GM21360 (cell line): ENCODE data around the gene KLHL29.

Source experiments
- ATAC-seq: cut with Tn5 transposase; IDR thresholded peaks from one replicate; pipeline ENCODE4 v1.9.1; 2021; ENCODE audit warnings: mild to moderate bottlenecking, moderate library complexity; ENCODE audit not compliant: unreplicated experiment

The KLHL29 gene

DNA sequence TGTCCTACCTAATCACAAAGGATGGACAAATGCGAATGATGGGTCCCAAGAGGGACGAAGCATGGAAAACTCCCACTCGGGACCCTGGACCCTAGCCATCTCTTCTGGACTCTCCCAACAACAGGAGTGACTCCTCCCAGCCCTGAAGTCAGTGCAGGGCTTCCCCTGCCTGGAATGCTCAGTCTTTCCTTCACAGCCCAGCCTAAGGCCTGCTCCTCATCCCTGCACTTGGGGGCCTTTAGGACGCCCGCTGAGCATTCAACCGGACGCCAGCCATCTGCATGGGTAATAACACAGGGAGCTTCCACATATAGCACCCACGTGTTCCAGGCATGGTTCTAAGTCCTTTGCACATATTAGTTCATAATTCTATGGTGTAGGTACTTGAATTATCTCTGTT is 237.5 kb downstream of the KLHL29 start:
- no peak for ATAC-seq

DNA sequence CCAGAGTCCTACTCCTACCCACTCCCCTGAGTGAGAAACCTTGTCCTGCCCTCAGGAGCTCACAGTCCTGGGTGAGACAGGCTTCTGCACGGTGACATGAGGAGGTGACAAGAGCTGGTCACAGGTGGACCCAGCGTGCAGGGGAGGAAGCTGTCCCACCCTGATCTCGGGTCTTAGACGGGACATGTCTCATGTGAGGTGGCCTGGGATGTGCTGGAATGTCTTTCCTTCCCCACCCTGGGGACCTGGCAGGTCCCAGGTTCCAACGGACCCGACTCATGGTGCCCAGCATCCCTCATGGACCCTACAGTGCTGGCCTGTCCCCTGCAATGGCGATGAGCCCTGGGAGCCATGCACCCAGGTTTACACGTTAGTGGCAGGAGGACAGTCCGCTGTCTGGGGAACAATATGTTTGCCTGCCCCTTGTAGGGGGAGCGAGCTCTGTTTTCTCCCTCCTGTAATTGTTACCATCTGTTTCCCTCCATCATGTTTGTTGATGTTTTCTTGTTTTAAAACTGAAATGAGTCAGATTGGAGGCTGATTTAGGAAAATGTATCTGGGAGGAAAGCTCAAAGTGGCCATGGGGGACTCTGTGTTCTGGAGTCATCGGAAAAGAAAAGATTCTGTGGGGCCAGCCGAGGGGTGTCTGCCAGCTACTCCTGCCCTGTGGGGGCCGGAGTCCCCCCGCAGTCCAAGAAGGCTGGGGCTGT is 238.1 kb downstream of the KLHL29 start:
- ATAC-seq: no peak

DNA sequence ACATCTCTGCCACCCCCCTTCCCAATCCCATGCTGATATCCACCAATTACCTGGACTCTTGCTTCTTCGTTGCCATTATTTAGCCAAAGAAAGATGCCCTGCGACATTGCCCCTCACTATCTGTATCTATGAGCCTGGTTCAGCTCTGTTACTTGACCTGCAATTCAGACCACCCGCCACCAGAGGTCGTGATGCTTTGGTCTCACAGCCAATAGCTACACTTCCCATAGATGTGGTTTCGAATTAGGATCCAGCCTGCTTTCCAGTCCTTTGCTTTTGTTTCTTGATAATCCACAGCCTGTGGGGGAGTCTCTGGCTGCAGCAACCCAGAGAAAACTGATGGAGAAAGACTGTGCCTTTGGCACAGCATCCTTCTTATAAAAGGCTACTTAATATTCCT is 239.4 kb downstream of the KLHL29 start:
- ATAC-seq: no peak

DNA sequence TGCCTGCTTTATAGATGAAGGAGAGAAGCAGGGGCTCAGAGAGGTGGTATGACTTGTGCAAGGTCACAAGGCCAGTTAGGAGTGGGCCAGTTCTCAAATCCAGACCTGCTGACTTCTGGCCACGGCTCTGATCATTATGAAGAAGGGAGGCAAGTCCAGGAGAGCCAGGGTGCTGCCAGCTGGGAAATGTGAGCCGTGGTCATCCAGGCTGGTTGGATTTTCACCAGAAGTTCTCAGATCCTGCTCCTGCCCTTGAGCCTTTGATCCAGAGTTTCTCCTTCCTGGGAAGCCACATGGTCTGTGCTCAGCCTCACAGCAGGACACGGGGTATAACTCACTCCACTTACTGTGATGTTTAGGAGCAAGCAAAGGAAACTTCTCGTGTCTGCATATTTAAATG is 239.9 kb downstream of the KLHL29 start:
- ATAC-seq: no peak

DNA sequence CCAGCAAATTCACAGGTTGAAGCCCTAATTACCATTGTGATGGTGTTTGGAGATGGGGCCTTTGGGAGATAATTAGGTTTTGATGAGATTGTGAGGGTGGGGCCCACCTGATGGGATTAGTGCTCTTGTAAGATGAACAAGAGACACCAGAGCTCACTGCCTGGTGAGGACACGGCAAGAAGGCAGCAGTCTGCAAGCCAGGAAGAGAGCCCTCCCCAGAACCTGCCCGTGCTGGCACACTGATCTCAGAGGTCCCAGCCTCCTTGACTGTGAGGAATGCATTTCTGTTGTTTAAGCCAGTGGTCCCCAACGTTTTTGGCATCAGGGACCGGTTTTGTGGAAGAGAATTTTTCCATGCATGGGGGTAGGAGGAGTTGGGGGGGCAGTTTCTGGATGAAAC is 240.7 kb downstream of the KLHL29 start:
- ATAC-seq: no peak

DNA sequence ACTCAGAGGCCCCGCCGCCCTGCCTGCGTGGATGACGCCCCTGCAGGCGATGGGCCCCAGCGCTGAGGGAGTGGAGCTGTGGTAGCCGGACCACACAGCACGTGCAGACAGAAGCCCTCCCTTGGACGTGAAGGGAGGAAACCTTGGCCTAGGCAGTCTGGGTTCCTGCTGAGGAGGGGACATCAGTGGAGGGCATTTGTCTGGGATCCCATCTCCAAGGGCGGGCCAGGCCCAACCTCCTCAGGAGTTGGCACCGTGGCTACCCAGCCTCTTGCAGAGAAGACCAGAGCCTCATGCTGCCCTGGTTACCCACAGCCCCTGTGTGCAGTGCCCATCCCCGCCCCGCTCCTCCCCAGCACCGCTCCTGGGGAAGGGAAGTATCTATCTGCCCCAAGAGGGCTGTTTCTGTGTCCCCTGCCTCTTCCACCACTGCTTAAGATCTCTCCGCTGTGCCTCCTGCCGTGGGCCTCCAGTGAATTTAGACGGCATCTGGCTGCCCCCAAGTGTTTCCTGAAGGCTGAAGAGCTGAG is 241.8 kb downstream of the KLHL29 start:
- ATAC-seq: no peak

DNA sequence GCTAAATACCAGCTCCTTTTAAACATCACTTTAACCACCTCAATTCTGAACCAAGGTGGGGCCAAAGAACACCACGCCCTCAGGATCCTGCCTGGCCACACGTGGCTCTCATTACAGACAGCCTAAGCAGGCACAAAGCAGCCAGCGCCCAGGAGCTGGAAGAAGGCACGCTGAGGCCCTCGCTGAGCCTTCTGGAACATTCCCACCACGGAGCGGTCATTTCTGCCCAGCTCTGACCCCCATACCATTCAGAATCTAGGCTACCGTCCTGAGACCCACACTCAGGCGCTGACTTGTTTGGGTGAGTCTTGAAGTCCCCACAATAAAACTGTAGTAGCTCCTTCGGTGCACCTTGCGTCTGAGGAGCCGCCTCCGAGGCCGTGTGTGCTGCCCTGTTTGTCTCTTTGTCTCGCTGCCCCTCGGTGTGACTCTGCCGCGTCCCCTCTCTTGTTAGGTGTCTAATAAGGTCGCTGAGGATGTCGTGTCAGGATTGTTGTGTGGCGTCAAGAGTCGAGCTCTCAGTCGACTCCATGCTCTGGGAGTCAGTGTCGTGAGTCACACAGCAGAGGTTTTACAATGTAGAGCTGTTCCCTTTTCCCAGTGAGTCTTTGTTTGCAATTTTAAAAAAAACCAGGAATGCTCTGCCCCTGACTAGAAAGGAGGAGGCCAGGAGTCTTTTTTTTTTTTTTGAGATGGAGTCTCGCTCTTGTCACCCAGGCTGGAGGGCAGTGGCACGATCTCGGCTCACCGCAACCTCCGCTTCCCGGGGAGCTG is 242.4 kb downstream of the KLHL29 start:
- no peak for ATAC-seq

DNA sequence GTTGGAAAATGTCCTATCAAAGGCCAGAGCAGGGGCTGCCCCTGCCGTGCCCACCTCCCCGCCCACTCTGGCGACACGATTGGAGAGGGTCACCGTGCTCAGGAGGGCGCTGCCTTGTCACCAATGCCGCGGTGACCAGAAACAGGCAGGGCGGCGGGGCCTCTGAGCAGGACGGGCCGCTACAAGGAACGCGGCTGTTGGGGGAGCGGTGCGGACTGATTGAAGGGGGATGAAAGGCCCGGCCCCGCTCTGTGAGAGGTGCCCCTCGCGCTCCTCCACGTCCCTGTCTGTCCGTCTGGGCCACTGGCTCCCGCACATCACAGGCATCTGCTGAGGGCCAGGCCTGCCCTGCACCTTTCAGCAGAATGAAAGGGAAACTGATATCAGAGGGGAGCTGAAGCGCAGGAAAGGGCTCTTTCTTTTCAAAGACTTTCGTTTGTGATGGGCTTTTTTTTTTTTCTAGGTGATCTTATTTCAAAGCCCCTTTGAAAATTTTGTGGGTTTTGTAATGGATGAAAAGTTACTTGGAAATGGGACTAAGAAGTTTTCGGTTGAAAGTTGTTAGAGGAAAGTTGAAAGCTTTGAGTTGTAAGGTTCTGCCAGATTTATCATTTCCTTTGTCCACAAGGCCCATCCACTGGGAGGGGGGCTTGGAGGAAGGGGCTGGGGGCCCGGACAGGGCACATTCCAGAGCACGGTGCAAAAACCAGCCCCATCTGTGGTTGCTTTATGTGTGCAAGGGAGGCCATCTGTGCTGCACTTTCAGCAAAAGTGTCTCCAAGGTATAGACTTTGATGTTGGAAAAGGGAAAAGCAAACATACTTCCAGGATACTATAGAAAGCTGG is 244.2 kb downstream of the KLHL29 start:
- ATAC-seq: no peak

DNA sequence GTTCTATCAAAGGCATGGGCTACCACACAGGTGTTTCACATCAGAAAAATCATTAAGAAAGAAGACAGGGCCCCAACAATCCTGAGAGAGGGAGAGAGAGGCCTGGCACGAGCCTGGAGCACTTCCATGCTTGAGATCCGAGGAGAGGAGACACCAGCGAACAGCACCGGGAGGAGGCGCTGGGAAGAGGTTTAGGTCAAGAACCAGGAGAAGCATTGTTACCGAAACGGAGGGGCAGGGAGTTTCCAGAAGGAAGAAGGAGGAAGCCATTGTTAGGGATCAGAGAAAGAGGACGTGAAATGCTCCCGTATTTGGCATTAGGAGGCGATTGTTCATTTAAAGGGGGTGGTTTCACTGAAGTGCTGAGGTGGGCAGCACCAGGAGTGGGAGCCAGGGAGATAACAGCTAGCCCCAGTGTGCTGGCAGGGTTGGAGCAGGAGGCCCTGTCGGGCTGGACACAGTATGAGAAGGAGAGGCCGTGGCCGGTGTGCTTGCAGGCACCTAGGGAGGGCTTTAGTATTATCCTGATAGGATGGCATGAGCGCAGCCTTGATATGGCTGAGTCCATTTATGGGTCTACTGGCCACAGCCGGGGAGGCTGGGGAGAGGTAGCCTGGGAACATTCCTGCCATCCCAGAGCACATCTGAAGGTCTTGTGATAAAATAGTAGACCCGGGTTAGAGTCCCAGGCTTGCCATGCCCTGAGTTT is 244.9 kb downstream of the KLHL29 start:
- ATAC-seq: no peak

DNA sequence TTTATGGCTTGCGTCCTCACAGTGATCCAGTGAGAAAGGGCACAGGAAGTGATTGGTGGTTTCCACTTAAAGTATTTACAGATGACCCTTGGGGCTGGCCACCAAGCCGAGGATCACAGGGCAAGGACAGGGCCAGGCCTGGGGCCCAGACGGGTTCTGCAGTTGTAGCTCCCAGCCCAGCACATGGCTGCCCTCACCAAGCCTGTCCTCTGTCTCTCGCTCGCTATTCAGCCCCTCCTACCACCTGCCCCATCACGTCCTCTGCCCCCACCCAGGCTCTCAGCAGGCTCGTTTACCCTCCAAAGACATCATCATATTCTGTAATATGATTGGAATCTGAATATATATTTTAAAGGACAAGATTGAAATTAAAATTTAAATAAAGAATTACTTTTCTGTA is 246.0 kb downstream of the KLHL29 start:
- ATAC-seq: no peak

DNA sequence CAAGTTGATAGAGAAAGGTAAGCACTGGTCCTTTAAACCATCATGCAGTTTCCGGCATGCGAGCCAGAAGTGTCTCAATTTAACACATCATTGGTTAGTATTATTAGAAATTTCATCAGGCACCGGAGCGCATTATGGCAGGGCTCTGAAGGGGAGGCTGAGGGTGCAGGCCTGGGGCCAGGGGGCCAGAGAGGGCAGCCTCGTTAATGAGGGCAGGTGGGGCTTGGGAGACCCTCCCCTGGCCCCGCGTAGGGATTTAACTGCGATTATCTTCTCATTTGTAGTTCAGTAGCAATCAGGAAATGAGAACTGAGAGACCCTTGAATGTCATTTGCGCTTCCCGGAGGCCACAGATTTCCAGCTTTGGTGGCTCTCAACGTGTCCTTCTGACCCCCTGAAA is 246.4 kb downstream of the KLHL29 start:
- ATAC-seq: no peak

DNA sequence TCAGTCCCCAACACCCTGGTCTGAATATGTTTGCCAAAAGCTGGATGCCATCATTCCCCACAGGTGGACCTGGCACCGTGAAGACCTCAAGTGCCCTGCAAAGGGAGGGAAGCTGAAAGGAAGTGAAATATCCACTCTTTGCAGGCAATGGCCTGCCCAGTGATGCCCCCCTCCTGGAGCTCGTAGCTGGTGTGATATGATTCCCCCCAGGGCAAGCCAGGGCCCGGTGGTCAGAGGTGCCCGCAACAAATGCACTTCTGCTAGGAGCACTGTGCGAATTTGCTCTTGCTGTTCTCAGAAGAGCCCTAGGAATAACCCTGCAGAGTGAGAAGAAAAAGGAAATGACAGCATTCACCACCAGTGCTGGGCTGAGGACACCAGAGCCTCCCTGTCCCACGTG is 247.4 kb downstream of the KLHL29 start:
- no peak for ATAC-seq

DNA sequence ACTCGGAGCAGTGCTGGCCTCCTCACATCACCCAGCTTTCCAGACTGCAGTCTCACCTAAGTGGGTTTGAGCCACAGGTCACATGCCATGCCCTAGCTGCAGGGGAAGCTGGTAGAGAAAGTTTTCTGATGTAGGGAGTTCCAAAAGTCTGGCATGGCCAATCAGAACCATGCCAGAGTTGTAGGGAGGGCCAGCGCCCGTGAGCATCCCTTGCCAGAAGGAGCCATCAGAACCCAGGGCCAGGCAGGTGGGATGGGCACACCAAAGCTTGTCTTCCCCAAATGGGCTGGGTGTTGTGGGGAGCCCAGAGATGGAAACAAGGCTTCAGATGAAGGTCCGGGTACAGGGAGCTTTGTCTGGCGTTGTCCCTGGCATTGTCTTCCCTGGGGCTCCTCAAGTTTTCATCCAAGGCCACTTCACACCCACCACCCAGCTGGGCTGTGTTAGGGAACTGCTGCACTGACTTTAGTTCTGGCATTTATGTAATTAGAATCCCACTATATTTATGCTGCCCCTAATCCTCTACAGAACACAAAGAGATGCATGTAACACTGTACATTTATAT is 247.9 kb downstream of the KLHL29 start:
- ATAC-seq: no peak

DNA sequence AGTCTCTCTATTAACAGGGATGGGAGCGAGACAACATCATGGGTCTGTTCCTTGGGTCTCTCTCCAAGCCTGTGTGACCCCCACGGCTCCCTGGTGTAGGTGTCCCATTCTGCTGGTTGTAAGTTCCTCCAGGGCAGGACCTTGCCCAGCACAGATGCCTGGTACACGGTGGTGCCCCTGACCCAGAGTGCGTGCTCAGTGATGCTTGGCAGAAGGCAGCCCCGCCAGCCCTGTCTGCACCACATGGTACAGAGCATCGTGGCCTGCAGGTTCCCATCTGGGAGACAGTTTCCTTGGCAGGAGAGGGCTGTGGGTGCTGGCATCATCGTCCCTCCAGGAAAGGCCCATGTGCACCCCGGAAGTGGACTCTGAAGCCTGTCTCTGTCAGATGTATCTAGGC is 249.0 kb downstream of the KLHL29 start:
- no peak for ATAC-seq

DNA sequence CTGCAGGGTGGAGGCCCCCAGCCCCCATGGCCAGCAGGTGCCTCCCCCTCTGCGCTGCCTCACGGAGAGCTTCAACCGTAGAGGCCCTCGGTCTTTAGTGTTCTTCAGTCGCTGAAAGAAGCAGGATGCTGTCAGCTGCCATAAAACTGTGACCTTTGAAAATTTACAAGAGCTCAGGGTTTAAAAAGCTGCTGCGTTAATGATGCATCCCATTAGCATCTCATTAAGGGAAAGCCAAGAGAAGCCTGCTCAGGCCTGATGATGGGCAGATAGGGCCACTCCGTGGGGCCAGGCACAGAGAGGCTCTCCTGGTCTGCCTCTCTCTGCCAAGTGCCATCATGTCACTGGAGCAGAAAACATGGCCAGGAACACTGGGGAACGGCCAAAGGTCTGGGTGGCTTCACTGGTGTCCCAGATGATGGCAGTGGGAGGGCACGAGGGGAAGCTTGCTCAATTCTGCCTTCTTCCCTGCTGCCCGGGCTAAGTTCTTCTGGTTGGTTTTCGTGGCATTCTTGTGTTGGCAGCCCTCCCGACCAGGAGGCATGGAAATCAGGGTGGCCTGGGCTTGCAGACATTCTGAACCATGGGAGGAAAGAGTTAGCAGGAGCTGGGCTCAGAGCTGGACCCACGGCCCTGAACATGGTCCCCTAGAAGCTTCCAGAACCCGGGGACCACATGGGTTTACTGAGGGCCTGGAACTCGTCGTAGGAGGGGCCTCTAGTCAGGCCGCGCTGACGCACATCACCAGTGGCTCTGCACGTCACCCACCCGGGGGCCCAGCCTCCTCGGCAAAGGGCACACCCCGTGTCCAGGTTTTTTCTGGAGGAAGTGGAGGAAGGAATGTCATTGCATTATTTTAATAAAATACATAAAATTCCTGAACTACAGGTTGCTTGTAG is 250.7 kb downstream of the KLHL29 start:
- no peak for ATAC-seq

DNA sequence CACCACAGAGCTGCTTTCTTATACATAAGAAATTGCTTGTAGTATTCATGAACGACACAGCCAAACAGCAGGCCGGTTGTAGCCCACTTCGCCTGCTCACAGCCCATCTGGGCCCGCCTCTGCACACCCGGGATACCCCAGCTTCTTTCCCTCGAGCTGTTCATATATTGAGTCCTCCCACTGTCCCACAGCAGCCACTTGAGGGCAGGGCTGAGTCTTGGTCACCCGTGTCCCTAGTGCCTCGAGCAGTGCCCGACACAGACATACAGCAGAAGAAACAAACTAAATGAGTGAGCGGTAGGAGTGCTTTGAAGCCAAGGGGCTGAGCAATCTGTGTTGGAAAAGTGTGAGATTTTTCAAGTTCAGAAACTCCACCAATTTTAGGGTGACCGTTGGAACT is 251.4 kb downstream of the KLHL29 start:
- no peak for ATAC-seq

DNA sequence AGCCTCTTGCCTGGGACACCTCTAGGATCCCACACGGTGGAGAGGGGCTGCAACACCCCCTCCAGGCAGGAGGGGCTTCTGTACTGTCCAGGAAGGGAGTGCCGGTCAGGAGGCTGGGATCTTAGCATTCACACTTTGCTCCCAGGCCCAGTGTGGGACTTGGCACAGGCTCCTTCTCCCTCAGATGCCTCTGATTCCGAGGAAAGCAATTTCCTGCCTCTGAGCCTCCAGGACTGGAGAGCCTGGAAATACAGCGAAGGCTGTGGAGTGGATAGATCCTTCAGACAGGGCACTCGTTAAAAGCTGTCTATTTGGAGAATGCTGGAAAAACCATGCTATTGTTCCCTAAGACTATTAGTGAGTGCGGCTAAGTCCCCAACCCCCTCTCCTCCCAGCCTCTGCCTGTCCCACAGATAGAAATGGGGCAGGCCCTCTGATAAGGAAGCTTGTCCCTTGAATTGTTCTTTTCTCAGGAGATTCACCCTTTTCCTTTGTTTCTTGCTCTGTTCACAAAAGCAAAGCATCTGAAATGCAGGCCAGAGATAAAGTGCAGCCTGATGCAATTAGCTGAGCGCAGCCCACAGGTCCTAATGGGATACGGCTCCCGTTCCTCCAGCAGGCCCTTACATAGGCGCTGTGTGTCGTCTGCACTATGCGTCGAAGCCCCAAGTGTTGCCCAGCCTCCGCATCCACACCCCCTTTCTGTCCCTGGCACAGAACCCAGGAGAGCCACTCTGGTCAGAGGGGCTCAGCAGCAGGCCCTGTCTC is 252.2 kb downstream of the KLHL29 start:
- ATAC-seq: no peak

DNA sequence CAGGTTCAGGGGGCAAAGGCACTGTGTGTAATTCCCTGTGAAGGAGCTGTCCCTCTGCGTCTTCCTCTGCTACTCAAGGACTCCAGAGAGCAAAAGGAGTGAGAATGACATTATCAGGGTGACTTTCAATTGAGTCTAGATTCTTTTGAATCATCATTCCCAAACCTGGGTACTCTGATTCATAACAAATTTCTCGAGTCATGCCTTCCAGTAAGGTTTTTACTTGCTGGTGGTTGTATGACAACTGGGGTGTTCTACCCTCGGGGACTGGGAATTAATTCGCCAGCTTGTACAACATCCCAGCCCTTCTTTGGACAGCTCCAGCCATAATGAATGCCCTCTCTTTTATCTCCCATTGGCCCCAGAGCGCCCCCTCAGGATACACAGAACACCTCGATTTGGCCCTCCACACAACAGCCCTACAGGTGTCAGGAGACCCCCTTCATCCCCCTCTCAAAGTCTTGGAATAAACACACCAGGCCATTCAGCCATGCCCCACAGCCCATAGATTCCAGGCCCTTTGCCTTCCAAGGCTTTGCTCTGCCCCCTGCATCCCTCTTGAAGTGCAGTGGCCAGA is 254.5 kb downstream of the KLHL29 start:
- no peak for ATAC-seq
